GM10266 (cell line): Measurements from ENCODE around the gene DCLK3.

Experiments used
- DNase-seq: peaks from one replicate; pipeline ENCODE4 v3.0.0; 2012; ENCODE audit errors: extremely low spot score
- CTCF ChIP-seq: IDR thresholded peaks from 2 replicates; pipeline ENCODE4 v1.5.1; 2012; ENCODE audit warnings: mild to moderate bottlenecking, low read depth; ENCODE audit not compliant: control insufficient read depth, insufficient read depth; ENCODE audit errors: missing control alignments

DCLK3 gene

GRCh38 chr3:36677331-36678007 lies 86.9 kb downstream of the DCLK3 start:
- no peak for DNase-seq
- TF ChIP-seq CTCF = no peak

- DNase-seq = no peak
- no peak for TF ChIP-seq CTCF
Measured at GRCh38 chr3:36674816-36675215, 89.5 kb downstream of the DCLK3 start.

- no peak for TF ChIP-seq CTCF
Measured at GRCh38 chr3:36669764-36670163, 94.6 kb downstream of the DCLK3 start.

GRCh38 chr3:36666166-36666565 lies 98.2 kb downstream of the DCLK3 start:
- no peak for TF ChIP-seq CTCF
- DNase-seq = no peak

More at GRCh38 chr3:36669764-36670163, 94.6 kb downstream of the DCLK3 start:
- no peak for DNase-seq

- no peak for TF ChIP-seq CTCF
- no peak for DNase-seq
Measured at GRCh38 chr3:36663666-36664291, 100.6 kb downstream of the DCLK3 start.

GRCh38 chr3:36662626-36663025 lies 101.7 kb downstream of the DCLK3 start:
- no peak for DNase-seq
- no peak for TF ChIP-seq CTCF
